ENCODE data around the gene CGB1. TPM values are rescaled to one million over a fixed set of nuclear protein-coding genes. Genes with fewer than 3 reads are reported as not detected.
"Not testable (repeated sequence)": the region's sequence is repeated elsewhere in the genome, so short reads cannot be mapped to it uniquely, and the experiment has no call there.

The CGB1 gene
- total RNA-seq, 2 donors from 2014 or later, result not detected

GRCh38 chr19:49024233-49024632, 12.5 kb downstream of the CGB1 start, which contains the start of gene CGB3:
Gene CGB3, minus strand, starts transcription at chr19:49024333. Its CDS starts 362 bp downstream, at chr19:49023971.
- not testable (repeated sequence) for H3K4me3 ChIP-seq; H3K9me3 ChIP-seq; ATAC-seq (ENCODE audit: insufficient number of reproducible peaks, low FRiP score, low read depth); H3K27ac ChIP-seq; H3K4me1 ChIP-seq (ENCODE audit: control insufficient read depth in 1 of 2, low read depth in 2 of 2); DNase-seq (ENCODE audit: low spot score); H3K36me3 ChIP-seq; H3K27me3 ChIP-seq (replicated peaks; ENCODE audit: insufficient read depth)

- H3K36me3 ChIP-seq, result no peaks in the 10 kb centered on the region
- H3K4me3 ChIP-seq, result no peak overlapping the region
- peaks cover 15 to 24% of the 10 kb centered on the region in 2 donors for H3K4me1 ChIP-seq (ENCODE audit: control insufficient read depth in 1 of 2, low read depth in 2 of 2)
- ATAC-seq (ENCODE audit: insufficient number of reproducible peaks, low FRiP score, low read depth) (no peak), DNase-seq (ENCODE audit: low spot score) (no peak)
- H3K27ac ChIP-seq, result no peak overlapping the region
- no peak for TF ChIP-seq CTCF (IDR thresholded peaks at IDR 0.05)
- no peaks in the 10 kb centered on the region for H3K27me3 ChIP-seq (replicated peaks; ENCODE audit: insufficient read depth)
- no peaks in the 10 kb centered on the region for H3K9me3 ChIP-seq
These were observed 14.6 kb downstream of the CGB1 start for GRCh38 chr19:49022116-49022515.

GRCh38 chr19:49020931-49021895, 15.5 kb downstream of the CGB1 start:
- Histone ChIP-seq H3K27me3 (replicated peaks; ENCODE audit: insufficient read depth) (no peaks in the 10 kb centered on the region), H3K36me3 (no peaks in the 10 kb centered on the region)

GRCh38 chr19:49020342-49020741, 16.4 kb downstream of the CGB1 start:
- H3K4me3 ChIP-seq, result no peak overlapping the region
- H3K9me3 ChIP-seq, result no peaks in the 10 kb centered on the region
- no peak for DNase-seq (ENCODE audit: low spot score)
- TF ChIP-seq CTCF (IDR thresholded peaks at IDR 0.05), result no peak
- H3K4me1 ChIP-seq (ENCODE audit: control insufficient read depth in 1 of 2, low read depth in 2 of 2), result peaks cover 15 to 24% of the 10 kb centered on the region in 2 donors
- ATAC-seq (ENCODE audit: insufficient number of reproducible peaks, low FRiP score, low read depth), result no peak
- H3K36me3 ChIP-seq, result peaks cover 2% of the 10 kb centered on the region
- no peaks in the 10 kb centered on the region for H3K27me3 ChIP-seq (replicated peaks; ENCODE audit: insufficient read depth)
- H3K27ac ChIP-seq, result no peak overlapping the region

More at GRCh38 chr19:49020931-49021895, 15.5 kb downstream of the CGB1 start:
- ATAC-seq (ENCODE audit: insufficient number of reproducible peaks, low FRiP score, low read depth) (no peak), DNase-seq (ENCODE audit: low spot score) (no peak)
- TF ChIP-seq CTCF (IDR thresholded peaks at IDR 0.05), result no peak
- Histone ChIP-seq H3K9me3 (no peaks in the 10 kb centered on the region), H3K27ac (no peak overlapping the region), H3K4me3 (no peak overlapping the region), H3K4me1 (ENCODE audit: control insufficient read depth in 1 of 2, low read depth in 2 of 2) (peaks cover 15 to 24% of the 10 kb centered on the region in 2 donors)

GRCh38 chr19:49019242-49019932, 17.3 kb downstream of the CGB1 start:
- DNase-seq (ENCODE audit: low spot score) (no peak), ATAC-seq (ENCODE audit: insufficient number of reproducible peaks, low FRiP score, low read depth) (no peak)
- Histone ChIP-seq H3K36me3 (peaks cover 5% of the 10 kb centered on the region), H3K27me3 (replicated peaks; ENCODE audit: insufficient read depth) (no peaks in the 10 kb centered on the region), H3K9me3 (no peaks in the 10 kb centered on the region), H3K4me1 (ENCODE audit: control insufficient read depth in 1 of 2, low read depth in 2 of 2) (peaks cover 15 to 24% of the 10 kb centered on the region in 2 donors), H3K27ac (no peak overlapping the region), H3K4me3 (peak overlapping the region; percentile 73)
- no peak for TF ChIP-seq CTCF (IDR thresholded peaks at IDR 0.05)

GRCh38 chr19:49018388-49019241, 18.1 kb downstream of the CGB1 start:
- not testable (repeated sequence) for H3K36me3 ChIP-seq; H3K9me3 ChIP-seq; DNase-seq (ENCODE audit: low spot score); H3K27me3 ChIP-seq (replicated peaks; ENCODE audit: insufficient read depth); H3K27ac ChIP-seq; ATAC-seq (ENCODE audit: insufficient number of reproducible peaks, low FRiP score, low read depth)
- Histone ChIP-seq H3K4me3 (peak overlapping the region; percentile 73), H3K4me1 (ENCODE audit: control insufficient read depth in 1 of 2, low read depth in 2 of 2) (peaks cover 15 to 24% of the 10 kb centered on the region in 2 donors)
